NOMO-1 (cell line): Measurements from ENCODE around the gene AGMO.
A peak's percentile ranks its signal among the peaks of the same experiment; 100 is the strongest.
"Not testable (repeated sequence)": the region's sequence is repeated elsewhere in the genome, so short reads cannot be mapped to it uniquely, and the experiment has no call there.

ENCODE experiments used
- DNase-seq, 2 experiments: peaks; one replicate each; lab custom pipeline; 2025; ENCODE audit not compliant: unreplicated experiment in 2 of 2; lab: John Stamatoyannopoulos, UW

The AGMO gene

GRCh38 chr7:15332956-15333355 is 228.9 kb downstream of the AGMO start:
- no peak for DNase-seq

GRCh38 chr7:15330943-15331342 is 230.9 kb downstream of the AGMO start:
- DNase-seq = no peak

- no peak for DNase-seq
Observed at GRCh38 chr7:15327001-15327400, 234.8 kb downstream of the AGMO start.

GRCh38 chr7:15326044-15326644 is 235.7 kb downstream of the AGMO start:
- DNase-seq = peak in 1 of 2 experiments; percentile 19

GRCh38 chr7:15323550-15323949 is 238.3 kb downstream of the AGMO start:
- no peak for DNase-seq

- no peak for DNase-seq
Observed at GRCh38 chr7:15317215-15317614, 244.6 kb downstream of the AGMO start.

GRCh38 chr7:15315678-15316077 is 246.1 kb downstream of the AGMO start:
- DNase-seq = no peak

- DNase-seq = no peak
Observed at GRCh38 chr7:15314922-15315321, 246.9 kb downstream of the AGMO start.

GRCh38 chr7:15313361-15313760 is 248.5 kb downstream of the AGMO start:
- no peak for DNase-seq

- DNase-seq = no peak
Observed at GRCh38 chr7:15309872-15310271, 251.9 kb downstream of the AGMO start.

GRCh38 chr7:15308821-15309220 is 253.0 kb downstream of the AGMO start:
- no peak for DNase-seq

- DNase-seq = no peak
Observed at GRCh38 chr7:15306296-15306695, 255.5 kb downstream of the AGMO start.

- peak in 1 of 2 experiments; percentile 53 for DNase-seq
Observed at GRCh38 chr7:15305002-15305600, 256.7 kb downstream of the AGMO start.

GRCh38 chr7:15303357-15303756 is 258.5 kb downstream of the AGMO start:
- DNase-seq = no peak

- not testable (repeated sequence) for DNase-seq
Observed at GRCh38 chr7:15300986-15301385, 260.8 kb downstream of the AGMO start.

GRCh38 chr7:15292138-15292537 is 269.7 kb downstream of the AGMO start:
- DNase-seq = no peak

- DNase-seq = no peak
Observed at GRCh38 chr7:15291699-15292098, 270.1 kb downstream of the AGMO start.

GRCh38 chr7:15288741-15289140 is 273.1 kb downstream of the AGMO start:
- DNase-seq = no peak

- no peak for DNase-seq
Observed at GRCh38 chr7:15284396-15284795, 277.4 kb downstream of the AGMO start.

GRCh38 chr7:15280078-15280733 is 281.6 kb downstream of the AGMO start:
- DNase-seq = no peak

- DNase-seq = no peak
Observed at GRCh38 chr7:15279640-15280039, 282.2 kb downstream of the AGMO start.

- DNase-seq = no peak
Observed at GRCh38 chr7:15257689-15258088, 304.1 kb downstream of the AGMO start.
